ENCODE results near the gene MEOX2. TPM values are rescaled to one million over a fixed set of nuclear protein-coding genes. Genes with fewer than 3 reads are reported as not detected.

Gene MEOX2
- total RNA-seq = 10 to 100 TPM in 1 of 4 donors, 1 to 10 TPM in 2, under 1 TPM in 1; 0.51 to 16.9 (median 5.7) TPM

DNA sequence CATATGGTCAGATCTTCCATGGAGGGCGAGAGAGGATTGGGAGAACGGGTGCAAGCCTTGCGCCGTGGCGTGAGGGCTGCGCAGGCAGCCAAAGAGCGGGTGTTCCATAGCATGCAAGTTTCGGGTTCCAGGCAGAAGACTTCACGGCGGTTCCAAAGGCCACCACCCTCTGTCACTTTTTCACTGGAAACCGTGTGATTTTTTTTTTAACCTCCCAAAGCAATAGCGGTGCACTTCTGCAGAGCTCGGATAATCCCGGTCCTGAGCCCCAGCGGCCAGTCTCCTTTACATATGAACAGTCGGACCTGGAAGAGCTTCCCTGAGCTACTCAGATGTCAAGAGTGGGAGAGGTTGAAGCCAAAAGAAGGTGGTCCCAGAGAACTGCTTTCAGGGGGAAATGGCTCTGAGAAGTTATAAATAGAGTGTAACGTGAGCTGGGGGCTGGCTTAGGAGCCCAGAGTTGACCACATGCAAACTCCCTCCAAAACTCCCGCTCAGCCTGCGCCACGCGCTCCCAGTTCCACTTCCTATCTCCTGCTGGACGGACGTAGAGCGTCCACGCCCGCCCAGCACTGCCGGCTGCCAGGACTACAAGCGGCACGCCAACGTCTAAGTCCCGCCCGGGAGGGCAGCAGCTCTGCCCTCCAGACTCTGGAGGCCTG is at the start of gene MEOX2:
TSS of gene MEOX2 (minus strand) at position 389 of the 662 bp plus-strand sequence. CDS start at position 108, 281 bp downstream.
- intact Hi-C loops (cut with DNase I; ENCODE audit: low total_unique reads) = no loop called here
- Histone ChIP-seq H3K27me3 (peaks cover 0 to 31% of the 10 kb centered on the region in 2 donors), H3K4me1 (no peaks in the 10 kb centered on the region), H3K36me3 (no peaks in the 10 kb centered on the region), H3K9me3 (no peaks in the 10 kb centered on the region), H3K4me3 (peak within 1 kb of the TSS; percentile 45 to 53), H3K27ac (peak within 1 kb of the TSS; percentile 85 to 86)
- TF ChIP-seq, protein P1, sequence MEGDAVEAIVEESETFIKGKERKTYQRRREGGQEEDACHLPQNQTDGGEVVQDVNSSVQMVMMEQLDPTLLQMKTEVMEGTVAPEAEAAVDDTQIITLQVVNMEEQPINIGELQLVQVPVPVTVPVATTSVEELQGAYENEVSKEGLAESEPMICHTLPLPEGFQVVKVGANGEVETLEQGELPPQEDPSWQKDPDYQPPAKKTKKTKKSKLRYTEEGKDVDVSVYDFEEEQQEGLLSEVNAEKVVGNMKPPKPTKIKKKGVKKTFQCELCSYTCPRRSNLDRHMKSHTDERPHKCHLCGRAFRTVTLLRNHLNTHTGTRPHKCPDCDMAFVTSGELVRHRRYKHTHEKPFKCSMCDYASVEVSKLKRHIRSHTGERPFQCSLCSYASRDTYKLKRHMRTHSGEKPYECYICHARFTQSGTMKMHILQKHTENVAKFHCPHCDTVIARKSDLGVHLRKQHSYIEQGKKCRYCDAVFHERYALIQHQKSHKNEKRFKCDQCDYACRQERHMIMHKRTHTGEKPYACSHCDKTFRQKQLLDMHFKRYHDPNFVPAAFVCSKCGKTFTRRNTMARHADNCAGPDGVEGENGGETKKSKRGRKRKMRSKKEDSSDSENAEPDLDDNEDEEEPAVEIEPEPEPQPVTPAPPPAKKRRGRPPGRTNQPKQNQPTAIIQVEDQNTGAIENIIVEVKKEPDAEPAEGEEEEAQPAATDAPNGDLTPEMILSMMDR (IDR thresholded peaks at IDR 0.05) = no peak
- peak; percentile 14 to 52 for TF ChIP-seq POLR2A (IDR thresholded peaks at IDR 0.05)
- DNase-seq = peak; percentile 69 to 73

DNA sequence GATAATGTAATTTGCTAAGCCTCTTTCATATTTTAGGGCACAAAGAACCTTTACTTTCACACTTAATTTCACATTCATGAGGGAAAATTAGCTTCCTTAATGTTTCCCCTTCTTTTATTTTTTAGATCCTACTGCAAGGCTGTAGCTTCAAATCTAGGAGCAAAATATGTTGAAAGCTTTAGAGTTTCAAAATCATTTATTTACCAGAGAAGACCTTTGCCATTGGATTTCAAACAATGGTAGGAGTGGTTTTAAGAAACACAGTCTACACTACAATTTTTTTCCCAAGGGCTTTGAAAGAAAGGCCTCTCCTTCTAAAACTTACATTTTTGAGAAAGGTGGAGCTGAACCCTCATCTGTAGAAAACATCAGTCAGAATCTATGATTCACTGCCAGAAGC is 43.3 kb upstream of the MEOX2 start:
- no peaks in the 10 kb centered on the region for H3K4me1 ChIP-seq
- no peaks in the 10 kb centered on the region for H3K27me3 ChIP-seq
- no peaks in the 10 kb centered on the region for H3K9me3 ChIP-seq
- intact Hi-C loops (cut with DNase I; ENCODE audit: low total_unique reads) = no loop called here
- no peak overlapping the region for H3K4me3 ChIP-seq
- TF ChIP-seq POLR2A (IDR thresholded peaks at IDR 0.05) = no peak
- TF ChIP-seq, protein P1 (IDR thresholded peaks at IDR 0.05) = no peak
- H3K36me3 ChIP-seq = no peaks in the 10 kb centered on the region
- H3K27ac ChIP-seq = no peak overlapping the region
- DNase-seq = no peak

DNA sequence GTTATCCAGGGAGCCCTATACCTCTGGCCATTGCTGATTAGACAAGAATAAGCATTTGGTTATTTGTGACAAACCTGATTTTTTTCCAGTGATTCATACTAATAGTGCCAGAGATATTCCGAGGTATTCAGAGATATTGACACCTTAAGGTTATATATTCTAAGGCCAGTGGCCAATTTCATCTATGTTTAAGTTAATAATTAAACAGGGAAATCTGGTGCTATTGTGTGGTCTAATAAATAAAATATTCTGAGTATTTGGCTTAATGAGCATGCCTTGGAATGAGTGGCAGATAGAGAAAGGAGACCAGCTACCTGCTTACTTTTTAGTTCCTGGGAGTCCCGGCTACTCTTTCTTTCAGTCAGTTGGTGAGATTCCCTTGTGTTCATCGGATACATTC is 38.6 kb upstream of the MEOX2 start:
- Histone ChIP-seq H3K9me3 (no peaks in the 10 kb centered on the region), H3K27ac (no peak overlapping the region), H3K36me3 (no peaks in the 10 kb centered on the region), H3K4me1 (no peaks in the 10 kb centered on the region), H3K27me3 (no peaks in the 10 kb centered on the region), H3K4me3 (no peak overlapping the region)
- intact Hi-C loops (cut with DNase I; ENCODE audit: low total_unique reads) = no loop called here
- DNase-seq = no peak
- TF ChIP-seq, protein P1 (IDR thresholded peaks at IDR 0.05) = no peak
- no peak for TF ChIP-seq POLR2A (IDR thresholded peaks at IDR 0.05)

DNA sequence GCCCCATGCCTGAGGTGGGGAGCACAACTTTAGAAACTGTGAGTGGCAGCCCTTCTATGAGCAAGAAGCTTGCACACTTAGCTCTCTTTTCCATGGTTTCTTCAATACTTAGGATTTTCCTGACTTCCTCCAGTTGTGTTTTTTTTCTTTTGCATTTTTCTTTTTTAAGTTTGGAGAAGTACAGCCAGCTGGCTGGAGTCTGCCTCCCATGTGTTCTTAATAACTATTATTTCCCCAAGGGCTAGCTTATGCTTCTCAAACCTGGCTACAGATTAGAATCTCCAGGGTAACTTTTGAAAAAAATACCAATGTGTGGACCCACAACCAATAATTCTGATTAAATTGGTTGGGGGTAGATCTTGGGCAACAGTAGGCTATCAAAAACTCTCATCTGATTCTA is 37.4 kb upstream of the MEOX2 start:
- intact Hi-C loops (cut with DNase I; ENCODE audit: low total_unique reads) = no loop called here
- H3K27me3 ChIP-seq = no peaks in the 10 kb centered on the region
- no peak for DNase-seq

DNA sequence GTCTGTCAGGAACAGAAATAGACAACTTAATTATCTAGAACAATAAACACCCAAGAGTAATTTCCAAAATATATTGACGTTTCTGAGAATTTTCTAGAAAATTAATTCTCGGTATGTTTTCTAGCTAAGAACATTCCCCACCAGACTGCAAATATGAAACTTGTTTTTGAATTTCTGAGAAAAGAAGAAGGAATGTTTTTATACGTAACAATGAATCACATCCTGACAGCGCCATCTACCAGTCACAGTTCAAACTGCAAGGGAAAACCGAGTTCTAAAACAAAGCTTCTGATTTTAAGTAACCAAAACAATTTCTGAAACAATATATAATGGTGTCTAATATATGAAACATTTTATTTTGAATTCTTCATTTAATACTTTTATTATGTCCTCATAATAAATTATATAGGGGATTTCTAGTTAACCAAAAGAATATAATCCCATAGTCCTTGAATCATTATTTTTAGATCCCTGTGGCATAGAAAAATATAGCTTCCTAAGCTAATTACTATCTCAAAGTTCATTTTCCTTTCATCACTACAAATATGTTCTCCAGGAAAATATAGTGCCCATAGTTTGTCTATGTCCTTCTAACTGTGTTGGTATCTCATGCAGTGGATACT is 34.5 kb upstream of the MEOX2 start:
- TF ChIP-seq, protein P1 (IDR thresholded peaks at IDR 0.05) = peak; percentile 47 to 62 (median 54)
- no peak for TF ChIP-seq POLR2A (IDR thresholded peaks at IDR 0.05)
- intact Hi-C loops (cut with DNase I; ENCODE audit: low total_unique reads) = no loop called here
- no peak overlapping the region for H3K27ac ChIP-seq
- no peaks in the 10 kb centered on the region for H3K36me3 ChIP-seq
- peak; percentile 22 to 29 for DNase-seq
- no peaks in the 10 kb centered on the region for H3K27me3 ChIP-seq
- no peak overlapping the region for H3K4me3 ChIP-seq
- no peaks in the 10 kb centered on the region for H3K9me3 ChIP-seq
- no peaks in the 10 kb centered on the region for H3K4me1 ChIP-seq

More for the DNA sequence above, 37.4 kb upstream of the MEOX2 start:
- Histone ChIP-seq H3K4me3 (no peak overlapping the region), H3K9me3 (no peaks in the 10 kb centered on the region), H3K4me1 (no peaks in the 10 kb centered on the region), H3K36me3 (no peaks in the 10 kb centered on the region), H3K27ac (no peak overlapping the region)
- TF ChIP-seq POLR2A (IDR thresholded peaks at IDR 0.05) = no peak
- TF ChIP-seq, protein P1 (IDR thresholded peaks at IDR 0.05) = no peak

Data from uterus (tissue), 4 donors.